SK-N-SH treated with all-trans-retinoic acid at 6 μM for 48 hours (cell line): ENCODE measurements around the gene RBFOX1.

Experiments
- ATAC-seq: fragments of 200-7000 bp; cut with Tn5 transposase; 3 replicates; pipeline ENCODE4 v1.9.1; 2020; ENCODE audit warnings: mild to moderate bottlenecking, moderate library complexity
- ARNTL ChIP-seq: fragments of 450-650 bp; formaldehyde crosslinking; IDR thresholded peaks from 2 replicates; pipeline ENCODE4 v1.5.0; 2020; ENCODE audit warnings: low read depth, mild to moderate bottlenecking, moderate library complexity, borderline replicate concordance
- BACH2 ChIP-seq: fragments of 250-450 bp; sonication (Bioruptor Pico); IDR thresholded peaks from 2 replicates; pipeline ENCODE4 v1.9.0; 2021; ENCODE audit warnings: mild to moderate bottlenecking, borderline replicate concordance
- CSDC2 ChIP-seq: fragments of 250-450 bp; sonication (Bioruptor Pico); IDR thresholded peaks from 2 replicates; pipeline ENCODE4 v1.5.0; 2020; ENCODE audit warnings: mild to moderate bottlenecking, moderate library complexity
- ESRRG ChIP-seq: fragments of 250-450 bp; sonication (Bioruptor Pico); IDR thresholded peaks from 2 replicates; pipeline ENCODE4 v1.6.1; 2021; ENCODE audit warnings: mild to moderate bottlenecking
- GLIS3 ChIP-seq: fragments of 250-450 bp; sonication (Bioruptor Pico); IDR thresholded peaks from 2 replicates; pipeline ENCODE4 v1.5.0; 2020; ENCODE audit warnings: mild to moderate bottlenecking, moderate library complexity
- ISL1 ChIP-seq: fragments of 250-450 bp; sonication (Bioruptor Pico); IDR thresholded peaks from 2 replicates; pipeline ENCODE4 v2.1.2; 2022; ENCODE audit warnings: mild to moderate bottlenecking, moderate library complexity
- OSR1 ChIP-seq: fragments of 250-450 bp; sonication (Bioruptor Pico); IDR thresholded peaks from 2 replicates; pipeline ENCODE4 v1.8.0; 2022; ENCODE audit warnings: moderate library complexity, mild to moderate bottlenecking, inconsistent platforms
- RARB ChIP-seq: fragments of 250-450 bp; sonication (Bioruptor Pico); IDR thresholded peaks from 2 replicates; pipeline ENCODE4 v1.8.0; 2021; ENCODE audit warnings: mild to moderate bottlenecking, moderate library complexity
- SNAI2 ChIP-seq: fragments of 250-450 bp; sonication (Bioruptor Pico); IDR thresholded peaks from 2 replicates; pipeline ENCODE4 v1.5.0; 2020; ENCODE audit warnings: mild to moderate bottlenecking, moderate library complexity
- TCF4 ChIP-seq: fragments of 250-450 bp; sonication (Bioruptor Pico); IDR thresholded peaks from 2 replicates; pipeline ENCODE4 v1.8.0; 2021; ENCODE audit warnings: mild to moderate bottlenecking, moderate library complexity, borderline replicate concordance
- TOX ChIP-seq: fragments of 250-450 bp; sonication (Bioruptor Pico); IDR thresholded peaks from 2 replicates; pipeline ENCODE4 v1.8.0; 2021; ENCODE audit warnings: mild to moderate bottlenecking, moderate library complexity, borderline replicate concordance
- ZC3H10 ChIP-seq: fragments of 250-450 bp; sonication (Bioruptor Pico); IDR thresholded peaks from 2 replicates; pipeline ENCODE4 v1.5.1; 2021; ENCODE audit warnings: mild to moderate bottlenecking, moderate library complexity
- ZFP3 ChIP-seq: fragments of 250-450 bp; sonication (Bioruptor Pico); IDR thresholded peaks from 2 replicates; pipeline ENCODE4 v1.5.0; 2020; ENCODE audit warnings: mild to moderate bottlenecking, moderate library complexity
- ZFP30 ChIP-seq: fragments of 450-650 bp; formaldehyde crosslinking; IDR thresholded peaks from 2 replicates; pipeline ENCODE4 v1.5.0; 2022; ENCODE audit warnings: mild to moderate bottlenecking, moderate library complexity
- ZNF565 ChIP-seq: fragments of 450-650 bp; formaldehyde crosslinking; conservative IDR thresholded peaks from 2 replicates; pipeline ENCODE4 v1.5.0; 2020; ENCODE audit warnings: low read depth, mild to moderate bottlenecking, moderate library complexity
- ZNF70 ChIP-seq: fragments of 450-650 bp; formaldehyde crosslinking; IDR thresholded peaks from 2 replicates; pipeline ENCODE4 v1.5.0; 2020; ENCODE audit warnings: mild to moderate bottlenecking, moderate library complexity
- ZNF8 ChIP-seq: fragments of 450-650 bp; formaldehyde crosslinking; IDR thresholded peaks from 2 replicates; pipeline ENCODE4 v1.5.0; 2020; ENCODE audit warnings: mild to moderate bottlenecking, moderate library complexity
- TF ChIP-seq, protein P1 (sequence below): fragments of 250-450 bp; sonication (Bioruptor Pico); IDR thresholded peaks from 2 replicates; pipeline ENCODE4 v1.8.0; 2020; ENCODE audit warnings: mild to moderate bottlenecking, moderate library complexity, borderline replicate concordance
- TF ChIP-seq, protein P2 (sequence below): fragments of 250-450 bp; sonication (Bioruptor Pico); IDR thresholded peaks from 2 replicates; pipeline ENCODE4 v1.5.1; 2021; ENCODE audit warnings: mild to moderate bottlenecking, moderate library complexity
- TF ChIP-seq, protein P3 (sequence below): fragments of 250-450 bp; sonication (Bioruptor Pico); IDR thresholded peaks from 2 replicates; pipeline ENCODE4 v1.8.0; 2021; ENCODE audit warnings: low read depth, mild to moderate bottlenecking, moderate library complexity, borderline replicate concordance
- TF ChIP-seq, protein P4 (sequence below): fragments of 250-450 bp; sonication (Bioruptor Pico); IDR thresholded peaks from 2 replicates; pipeline ENCODE4 v1.5.0; 2020; ENCODE audit warnings: mild to moderate bottlenecking, moderate library complexity
- TF ChIP-seq, protein P5 (sequence below): fragments of 250-450 bp; sonication (Bioruptor Pico); IDR thresholded peaks from 2 replicates; pipeline ENCODE4 v1.5.1; 2020; ENCODE audit warnings: low read depth, mild to moderate bottlenecking, moderate library complexity

Gene RBFOX1

DNA sequence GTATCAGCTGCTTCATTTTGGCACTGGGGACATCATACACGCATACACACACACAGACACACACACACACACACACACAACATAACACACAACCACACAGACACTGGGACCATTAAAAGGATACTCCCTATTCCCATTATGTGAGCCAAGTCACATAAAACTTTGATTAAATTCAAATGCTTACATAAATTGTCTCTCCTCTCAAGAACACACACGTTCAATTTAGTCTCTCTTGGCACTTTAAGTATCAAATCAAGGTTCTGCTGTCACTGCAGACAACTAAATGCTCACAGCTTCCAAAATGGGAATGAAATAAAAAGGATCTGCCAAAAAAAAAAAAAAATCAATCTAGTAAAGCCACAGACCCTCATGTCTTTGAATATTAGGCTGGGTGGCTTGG lies 184.9 kb downstream of the RBFOX1 start (continued):
- TF ChIP-seq, protein P1, sequence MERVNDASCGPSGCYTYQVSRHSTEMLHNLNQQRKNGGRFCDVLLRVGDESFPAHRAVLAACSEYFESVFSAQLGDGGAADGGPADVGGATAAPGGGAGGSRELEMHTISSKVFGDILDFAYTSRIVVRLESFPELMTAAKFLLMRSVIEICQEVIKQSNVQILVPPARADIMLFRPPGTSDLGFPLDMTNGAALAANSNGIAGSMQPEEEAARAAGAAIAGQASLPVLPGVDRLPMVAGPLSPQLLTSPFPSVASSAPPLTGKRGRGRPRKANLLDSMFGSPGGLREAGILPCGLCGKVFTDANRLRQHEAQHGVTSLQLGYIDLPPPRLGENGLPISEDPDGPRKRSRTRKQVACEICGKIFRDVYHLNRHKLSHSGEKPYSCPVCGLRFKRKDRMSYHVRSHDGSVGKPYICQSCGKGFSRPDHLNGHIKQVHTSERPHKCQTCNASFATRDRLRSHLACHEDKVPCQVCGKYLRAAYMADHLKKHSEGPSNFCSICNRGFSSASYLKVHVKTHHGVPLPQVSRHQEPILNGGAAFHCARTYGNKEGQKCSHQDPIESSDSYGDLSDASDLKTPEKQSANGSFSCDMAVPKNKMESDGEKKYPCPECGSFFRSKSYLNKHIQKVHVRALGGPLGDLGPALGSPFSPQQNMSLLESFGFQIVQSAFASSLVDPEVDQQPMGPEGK (CRISPR knock-in tag) = no peak
- TF ChIP-seq ZC3H10 (no peak), ZFP3 (CRISPR knock-in tag) (no peak)
- TF ChIP-seq, protein P2, sequence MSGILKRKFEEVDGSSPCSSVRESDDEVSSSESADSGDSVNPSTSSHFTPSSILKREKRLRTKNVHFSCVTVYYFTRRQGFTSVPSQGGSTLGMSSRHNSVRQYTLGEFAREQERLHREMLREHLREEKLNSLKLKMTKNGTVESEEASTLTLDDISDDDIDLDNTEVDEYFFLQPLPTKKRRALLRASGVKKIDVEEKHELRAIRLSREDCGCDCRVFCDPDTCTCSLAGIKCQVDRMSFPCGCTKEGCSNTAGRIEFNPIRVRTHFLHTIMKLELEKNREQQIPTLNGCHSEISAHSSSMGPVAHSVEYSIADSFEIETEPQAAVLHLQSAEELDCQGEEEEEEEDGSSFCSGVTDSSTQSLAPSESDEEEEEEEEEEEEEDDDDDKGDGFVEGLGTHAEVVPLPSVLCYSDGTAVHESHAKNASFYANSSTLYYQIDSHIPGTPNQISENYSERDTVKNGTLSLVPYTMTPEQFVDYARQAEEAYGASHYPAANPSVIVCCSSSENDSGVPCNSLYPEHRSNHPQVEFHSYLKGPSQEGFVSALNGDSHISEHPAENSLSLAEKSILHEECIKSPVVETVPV (CRISPR knock-in tag) = no peak

DNA sequence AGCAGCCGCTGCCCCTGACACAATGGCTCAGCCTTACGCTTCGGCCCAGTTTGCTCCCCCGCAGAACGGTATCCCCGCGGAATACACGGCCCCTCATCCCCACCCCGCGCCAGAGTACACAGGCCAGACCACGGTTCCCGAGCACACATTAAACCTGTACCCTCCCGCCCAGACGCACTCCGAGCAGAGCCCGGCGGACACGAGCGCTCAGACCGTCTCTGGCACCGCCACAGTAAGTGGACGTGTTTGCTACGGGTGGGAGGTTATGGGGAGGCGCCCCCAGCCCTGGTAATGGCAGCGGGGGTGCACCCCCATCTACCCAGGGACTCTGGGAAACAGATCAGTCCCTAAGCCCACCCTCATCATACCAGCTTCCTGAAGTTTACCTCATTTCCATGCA lies 185.5 kb downstream of the RBFOX1 start:
- TF ChIP-seq, protein P3, sequence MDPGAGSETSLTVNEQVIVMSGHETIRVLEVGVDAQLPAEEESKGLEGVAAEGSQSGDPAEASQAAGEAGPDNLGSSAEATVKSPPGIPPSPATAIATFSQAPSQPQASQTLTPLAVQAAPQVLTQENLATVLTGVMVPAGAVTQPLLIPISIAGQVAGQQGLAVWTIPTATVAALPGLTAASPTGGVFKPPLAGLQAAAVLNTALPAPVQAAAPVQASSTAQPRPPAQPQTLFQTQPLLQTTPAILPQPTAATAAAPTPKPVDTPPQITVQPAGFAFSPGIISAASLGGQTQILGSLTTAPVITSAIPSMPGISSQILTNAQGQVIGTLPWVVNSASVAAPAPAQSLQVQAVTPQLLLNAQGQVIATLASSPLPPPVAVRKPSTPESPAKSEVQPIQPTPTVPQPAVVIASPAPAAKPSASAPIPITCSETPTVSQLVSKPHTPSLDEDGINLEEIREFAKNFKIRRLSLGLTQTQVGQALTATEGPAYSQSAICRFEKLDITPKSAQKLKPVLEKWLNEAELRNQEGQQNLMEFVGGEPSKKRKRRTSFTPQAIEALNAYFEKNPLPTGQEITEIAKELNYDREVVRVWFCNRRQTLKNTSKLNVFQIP (CRISPR knock-in tag) = no peak
- TF ChIP-seq ISL1 (CRISPR knock-in tag) = no peak
- TF ChIP-seq, protein P1 (CRISPR knock-in tag) = no peak
- no peak for TF ChIP-seq SNAI2 (CRISPR knock-in tag)
- no peak for TF ChIP-seq ZFP30
- no peak for TF ChIP-seq ARNTL (CRISPR knock-in tag)
- TF ChIP-seq OSR1 (CRISPR knock-in tag) = no peak
- TF ChIP-seq, protein P4, sequence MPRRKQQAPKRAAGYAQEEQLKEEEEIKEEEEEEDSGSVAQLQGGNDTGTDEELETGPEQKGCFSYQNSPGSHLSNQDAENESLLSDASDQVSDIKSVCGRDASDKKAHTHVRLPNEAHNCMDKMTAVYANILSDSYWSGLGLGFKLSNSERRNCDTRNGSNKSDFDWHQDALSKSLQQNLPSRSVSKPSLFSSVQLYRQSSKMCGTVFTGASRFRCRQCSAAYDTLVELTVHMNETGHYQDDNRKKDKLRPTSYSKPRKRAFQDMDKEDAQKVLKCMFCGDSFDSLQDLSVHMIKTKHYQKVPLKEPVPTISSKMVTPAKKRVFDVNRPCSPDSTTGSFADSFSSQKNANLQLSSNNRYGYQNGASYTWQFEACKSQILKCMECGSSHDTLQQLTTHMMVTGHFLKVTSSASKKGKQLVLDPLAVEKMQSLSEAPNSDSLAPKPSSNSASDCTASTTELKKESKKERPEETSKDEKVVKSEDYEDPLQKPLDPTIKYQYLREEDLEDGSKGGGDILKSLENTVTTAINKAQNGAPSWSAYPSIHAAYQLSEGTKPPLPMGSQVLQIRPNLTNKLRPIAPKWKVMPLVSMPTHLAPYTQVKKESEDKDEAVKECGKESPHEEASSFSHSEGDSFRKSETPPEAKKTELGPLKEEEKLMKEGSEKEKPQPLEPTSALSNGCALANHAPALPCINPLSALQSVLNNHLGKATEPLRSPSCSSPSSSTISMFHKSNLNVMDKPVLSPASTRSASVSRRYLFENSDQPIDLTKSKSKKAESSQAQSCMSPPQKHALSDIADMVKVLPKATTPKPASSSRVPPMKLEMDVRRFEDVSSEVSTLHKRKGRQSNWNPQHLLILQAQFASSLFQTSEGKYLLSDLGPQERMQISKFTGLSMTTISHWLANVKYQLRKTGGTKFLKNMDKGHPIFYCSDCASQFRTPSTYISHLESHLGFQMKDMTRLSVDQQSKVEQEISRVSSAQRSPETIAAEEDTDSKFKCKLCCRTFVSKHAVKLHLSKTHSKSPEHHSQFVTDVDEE (CRISPR knock-in tag) = no peak
- TF ChIP-seq ZC3H10 = no peak
- no peak for TF ChIP-seq GLIS3 (CRISPR knock-in tag)
- no peak for TF ChIP-seq TOX
- TF ChIP-seq, protein P5, sequence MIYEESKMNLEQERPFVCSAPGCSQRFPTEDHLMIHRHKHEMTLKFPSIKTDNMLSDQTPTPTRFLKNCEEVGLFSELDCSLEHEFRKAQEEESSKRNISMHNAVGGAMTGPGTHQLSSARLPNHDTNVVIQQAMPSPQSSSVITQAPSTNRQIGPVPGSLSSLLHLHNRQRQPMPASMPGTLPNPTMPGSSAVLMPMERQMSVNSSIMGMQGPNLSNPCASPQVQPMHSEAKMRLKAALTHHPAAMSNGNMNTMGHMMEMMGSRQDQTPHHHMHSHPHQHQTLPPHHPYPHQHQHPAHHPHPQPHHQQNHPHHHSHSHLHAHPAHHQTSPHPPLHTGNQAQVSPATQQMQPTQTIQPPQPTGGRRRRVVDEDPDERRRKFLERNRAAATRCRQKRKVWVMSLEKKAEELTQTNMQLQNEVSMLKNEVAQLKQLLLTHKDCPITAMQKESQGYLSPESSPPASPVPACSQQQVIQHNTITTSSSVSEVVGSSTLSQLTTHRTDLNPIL (CRISPR knock-in tag) = no peak
- no peak for TF ChIP-seq ESRRG (CRISPR knock-in tag)
- TF ChIP-seq ZNF8 (CRISPR knock-in tag) = no peak
- no peak for TF ChIP-seq BACH2
- no peak for TF ChIP-seq RARB
- no peak for TF ChIP-seq ZNF70
- TF ChIP-seq CSDC2 (CRISPR knock-in tag) = no peak
- TF ChIP-seq ZNF565 (CRISPR knock-in tag) = no peak
- no peak for TF ChIP-seq ZFP3 (CRISPR knock-in tag)
- ATAC-seq = no peak

DNA sequence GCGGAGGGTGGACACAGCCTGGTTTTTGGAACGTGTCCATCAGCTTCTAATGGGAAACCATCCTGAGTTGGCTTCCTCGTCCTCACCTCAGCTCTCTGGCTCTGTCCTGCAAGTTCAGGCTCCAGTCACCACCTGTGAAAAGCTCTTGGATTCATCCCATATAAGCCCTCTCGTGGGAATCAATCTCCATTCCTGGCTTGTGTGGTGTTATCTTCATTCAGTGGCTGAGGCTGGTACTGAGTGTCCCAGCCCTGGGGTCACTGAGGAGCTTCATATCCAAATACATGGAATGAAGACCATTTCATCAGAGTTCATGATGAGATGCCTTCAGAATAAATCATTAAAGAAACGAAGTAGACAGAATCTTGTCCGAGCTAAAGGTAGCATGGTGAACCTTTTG lies 189.2 kb downstream of the RBFOX1 start:
- no peak for ATAC-seq
- TF ChIP-seq, protein P4 (CRISPR knock-in tag) = no peak
- TF ChIP-seq ARNTL (CRISPR knock-in tag) (no peak), GLIS3 (CRISPR knock-in tag) (no peak), TCF4 (CRISPR knock-in tag) (no peak)
- TF ChIP-seq, protein P5 (CRISPR knock-in tag) = no peak
- TF ChIP-seq, protein P3 (CRISPR knock-in tag) = no peak
